ENCODE data around the gene NCAPH2.

Gene NCAPH2

GRCh38 chr22:50474710-50475651 lies 33.0 kb upstream of the NCAPH2 start, which contains the start of gene SBF1:
Gene SBF1, minus strand, starts transcription at chr22:50475035. Its CDS starts 195 bp downstream, at chr22:50474840.
- peak; percentile 80 for DNase-seq

GRCh38 chr22:50475652-50476002 lies 32.4 kb upstream of the NCAPH2 start:
- no peak for DNase-seq

- no peak for DNase-seq
These were observed 31.2 kb upstream of the NCAPH2 start for GRCh38 chr22:50476868-50477267.

GRCh38 chr22:50477923-50478322 lies 30.1 kb upstream of the NCAPH2 start:
- no peak for DNase-seq

- DNase-seq: no peak
These were observed 28.3 kb upstream of the NCAPH2 start for GRCh38 chr22:50479721-50480120.

- DNase-seq: no peak
These were observed 27.0 kb upstream of the NCAPH2 start for GRCh38 chr22:50481045-50481439.

- DNase-seq: no peak
These were observed 26.5 kb upstream of the NCAPH2 start, which contains the start of gene ADM2 for GRCh38 chr22:50481440-50482106. Gene ADM2, plus strand, starts transcription at chr22:50481543. Its CDS starts 305 bp downstream, at chr22:50481848.

- no peak for DNase-seq
These were observed 25.6 kb upstream of the NCAPH2 start for GRCh38 chr22:50482107-50483074.

- no peak for DNase-seq
These were observed 24.9 kb upstream of the NCAPH2 start for GRCh38 chr22:50483106-50483505.

- no peak for DNase-seq
These were observed 24.5 kb upstream of the NCAPH2 start for GRCh38 chr22:50483556-50483955.

- no peak for DNase-seq
These were observed 23.8 kb upstream of the NCAPH2 start for GRCh38 chr22:50483977-50484853.

GRCh38 chr22:50485221-50486131 lies 22.5 kb upstream of the NCAPH2 start:
- no peak for DNase-seq

GRCh38 chr22:50486561-50487289 lies 21.3 kb upstream of the NCAPH2 start, which contains the start of gene MIOX:
Gene MIOX, plus strand, starts transcription at chr22:50486859. Its CDS starts 39 bp downstream, at chr22:50486898.
- no peak for DNase-seq

- no peak for DNase-seq
These were observed 20.6 kb upstream of the NCAPH2 start for GRCh38 chr22:50487290-50488005.

- DNase-seq: no peak
These were observed 19.9 kb upstream of the NCAPH2 start for GRCh38 chr22:50488006-50488677.

- DNase-seq: no peak
These were observed 19.1 kb upstream of the NCAPH2 start for GRCh38 chr22:50488886-50489285.

GRCh38 chr22:50489363-50490243 lies 18.4 kb upstream of the NCAPH2 start:
- no peak for DNase-seq

Data from GDM1 (cell line).